HEK293 (cell line): ENCODE results near the gene CCBE1.

ENCODE experiments used
- GFI1B ChIP-seq: fragments of 450-650 bp; formaldehyde crosslinking; IDR thresholded peaks from 2 replicates; pipeline ENCODE4 v1.5.1; 2016; ENCODE audit warnings: missing biosample characterization, missing genetic modification characterization
- HOXD13 ChIP-seq: sonication (generic); formaldehyde crosslinking; IDR thresholded peaks from 2 replicates; pipeline ENCODE4 v1.8.0; 2022; ENCODE audit warnings: missing genetic modification reagents, borderline replicate concordance
- IKZF3 ChIP-seq: fragments of 450-650 bp; IDR thresholded peaks from 2 replicates; pipeline ENCODE4 v1.5.0; 2018; ENCODE audit warnings: missing biosample characterization, mild to moderate bottlenecking, missing genetic modification characterization, moderate library complexity
- MYNN ChIP-seq: fragments of 450-650 bp; formaldehyde crosslinking; IDR thresholded peaks from 2 replicates; pipeline ENCODE4 v1.5.1; 2016; ENCODE audit warnings: missing biosample characterization, missing genetic modification characterization, borderline replicate concordance
- PRDM1 ChIP-seq: fragments of 450-650 bp; formaldehyde crosslinking; IDR thresholded peaks from 2 replicates; pipeline ENCODE4; 2016; ENCODE audit warnings: missing biosample characterization, missing genetic modification characterization
- PRDM4 ChIP-seq: fragments of 450-650 bp; formaldehyde crosslinking; IDR thresholded peaks from 2 replicates; pipeline ENCODE4 v1.5.1; 2017; ENCODE audit warnings: missing biosample characterization, missing genetic modification characterization
- TCF7L2 ChIP-seq: IDR thresholded peaks from 2 replicates; pipeline ENCODE4 v1.6.1; 2011; ENCODE audit warnings: low read depth, mild to moderate bottlenecking, inconsistent platforms, low read length, moderate library complexity, borderline replicate concordance
- TSHZ1 ChIP-seq: fragments of 450-650 bp; formaldehyde crosslinking; IDR thresholded peaks from 2 replicates; pipeline ENCODE4 v1.5.1; 2016; ENCODE audit warnings: missing biosample characterization, missing genetic modification characterization, borderline replicate concordance
- YY1 ChIP-seq: fragments of 450-650 bp; formaldehyde crosslinking; IDR thresholded peaks from 2 replicates; pipeline ENCODE4 v1.5.1; 2018; ENCODE audit warnings: missing biosample characterization, missing genetic modification characterization
- ZBTB44 ChIP-seq: fragments of 450-650 bp; IDR thresholded peaks from 2 replicates; pipeline ENCODE4 v1.5.1; 2018; ENCODE audit warnings: missing biosample characterization, mild to moderate bottlenecking, missing genetic modification characterization
- ZBTB8A ChIP-seq: fragments of 450-650 bp; formaldehyde crosslinking; IDR thresholded peaks from 2 replicates; pipeline ENCODE4 v1.5.1; 2016; ENCODE audit warnings: missing biosample characterization, missing genetic modification characterization
- ZEB2 ChIP-seq: fragments of 450-650 bp; formaldehyde crosslinking; IDR thresholded peaks from 2 replicates; pipeline ENCODE4 v1.5.1; 2016; ENCODE audit warnings: missing biosample characterization, missing genetic modification characterization
- ZFP37 ChIP-seq: fragments of 450-650 bp; formaldehyde crosslinking; IDR thresholded peaks from 2 replicates; pipeline ENCODE4 v1.5.1; 2016; ENCODE audit warnings: missing biosample characterization, missing genetic modification characterization
- ZNF146 ChIP-seq: fragments of 450-650 bp; formaldehyde crosslinking; IDR thresholded peaks from 2 replicates; pipeline ENCODE4 v1.5.1; 2016; ENCODE audit warnings: missing biosample characterization, missing genetic modification characterization
- ZNF2 ChIP-seq: fragments of 450-650 bp; formaldehyde crosslinking; IDR thresholded peaks from 2 replicates; pipeline ENCODE4 v1.5.1; 2016; ENCODE audit warnings: missing biosample characterization, missing genetic modification characterization
- ZNF274 ChIP-seq, 2 experiments: fragments of 200-500 bp in 1 of 2; fragments of 450-650 bp in 1 of 2; sonication (Bioruptor generic) in 1 of 2; formaldehyde crosslinking in 1 of 2; IDR thresholded peaks; 2 replicates each; pipeline versions ENCODE4 v1.5.1 to v1.6.1; 2014 to 2016; ENCODE audit warnings: borderline replicate concordance in 1 of 2, inconsistent platforms in 1 of 2, low read length in 1 of 2, missing biosample characterization in 1 of 2, missing genetic modification characterization in 1 of 2
- ZNF280D ChIP-seq: fragments of 450-650 bp; formaldehyde crosslinking; IDR thresholded peaks from 2 replicates; pipeline ENCODE4 v1.5.1; 2016; ENCODE audit warnings: missing biosample characterization, missing genetic modification characterization
- ZNF311 ChIP-seq: fragments of 450-650 bp; formaldehyde crosslinking; IDR thresholded peaks from 2 replicates; pipeline ENCODE4 v1.5.1; 2017; ENCODE audit warnings: missing biosample characterization, missing genetic modification characterization, borderline replicate concordance
- ZNF324 ChIP-seq: fragments of 450-650 bp; formaldehyde crosslinking; IDR thresholded peaks from 2 replicates; pipeline ENCODE4 v1.5.1; 2016; ENCODE audit warnings: missing biosample characterization, missing genetic modification characterization
- ZNF48 ChIP-seq: fragments of 450-650 bp; formaldehyde crosslinking; IDR thresholded peaks from 2 replicates; pipeline ENCODE4 v1.5.1; 2016; ENCODE audit warnings: missing biosample characterization, missing genetic modification characterization
- ZNF558 ChIP-seq: fragments of 450-650 bp; formaldehyde crosslinking; IDR thresholded peaks from 2 replicates; pipeline ENCODE4 v1.5.1; 2016; ENCODE audit warnings: missing biosample characterization, missing genetic modification characterization
- ZNF560 ChIP-seq: fragments of 450-650 bp; formaldehyde crosslinking; IDR thresholded peaks from 2 replicates; pipeline ENCODE4 v1.5.1; 2017; ENCODE audit warnings: missing biosample characterization, missing genetic modification characterization, borderline replicate concordance
- ZNF561 ChIP-seq: fragments of 450-650 bp; IDR thresholded peaks from 2 replicates; pipeline ENCODE4 v1.5.1; 2018; ENCODE audit warnings: missing biosample characterization, missing genetic modification characterization, borderline replicate concordance
- ZNF629 ChIP-seq: fragments of 450-650 bp; formaldehyde crosslinking; IDR thresholded peaks from 2 replicates; pipeline ENCODE4 v1.5.1; 2017; ENCODE audit warnings: missing biosample characterization, missing genetic modification characterization
- ZNF747 ChIP-seq: fragments of 450-650 bp; formaldehyde crosslinking; IDR thresholded peaks from 2 replicates; pipeline ENCODE4 v1.5.1; 2016; ENCODE audit warnings: missing biosample characterization, missing genetic modification characterization
- ZSCAN4 ChIP-seq: fragments of 450-650 bp; formaldehyde crosslinking; IDR thresholded peaks from 2 replicates; pipeline ENCODE4 v1.5.1; 2017; ENCODE audit warnings: missing biosample characterization, missing genetic modification characterization
- TF ChIP-seq, protein P1 (sequence below): fragments of 450-650 bp; formaldehyde crosslinking; IDR thresholded peaks from 2 replicates; pipeline ENCODE4 v1.5.1; 2016; ENCODE audit warnings: missing biosample characterization, missing genetic modification characterization

CCBE1 gene

DNA sequence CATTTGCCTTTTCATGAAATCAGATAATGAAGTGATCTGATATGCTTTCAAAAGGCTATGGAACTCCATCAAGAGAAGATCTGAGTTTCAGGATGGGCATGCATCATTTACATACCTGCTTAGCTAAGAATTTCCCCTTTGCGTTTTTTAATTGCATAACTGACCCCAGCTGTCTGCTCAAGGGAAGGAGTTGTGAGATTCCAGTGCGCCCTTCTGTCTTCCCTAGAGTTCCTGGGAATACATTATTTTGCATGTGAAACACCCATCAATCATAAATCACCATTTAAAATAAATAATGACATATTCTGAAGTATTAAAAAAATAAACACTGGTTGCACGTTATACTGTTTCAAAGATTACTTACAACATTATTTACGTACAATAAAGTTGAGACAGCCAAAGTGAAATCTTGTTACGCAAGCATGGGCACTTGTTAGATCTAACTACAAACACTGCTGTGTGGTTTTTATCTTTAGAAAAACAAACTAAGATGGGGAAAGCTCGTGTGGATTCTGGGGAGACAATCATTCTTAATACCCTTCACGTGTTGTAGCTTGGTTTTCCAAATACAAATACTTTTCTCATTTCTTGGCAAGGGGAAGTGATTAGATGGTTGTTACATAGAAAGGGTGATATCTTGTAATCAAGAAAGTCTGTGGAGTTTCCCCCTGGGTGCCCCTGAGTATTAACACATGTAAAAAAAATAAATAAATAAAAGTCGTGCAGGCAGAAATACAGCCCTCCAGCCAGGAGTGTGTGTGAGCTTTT is 212.5 kb downstream of the CCBE1 start (continued):
- TF ChIP-seq TSHZ1 (tag by site-specific recombination) (peak; percentile 62; the same call in 1 of the 2 replicates), ZNF274 (IDR thresholded peaks at IDR 0.05; ENCODE audit: low read length) (no peak), ZNF274 (tag by site-specific recombination; IDR thresholded peaks at IDR 0.05; ENCODE audit: borderline replicate concordance) (no peak), ZNF560 (no peak), ZNF561 (no peak), GFI1B (tag by site-specific recombination) (peak; percentile 95), ZNF629 (tag by site-specific recombination) (peak; percentile 94), ZFP37 (no peak), IKZF3 (tag by site-specific recombination) (peak; percentile 75), ZNF2 (tag by site-specific recombination) (peak; percentile 61), YY1 (no peak), ZNF747 (tag by site-specific recombination) (no peak), ZNF324 (tag by site-specific recombination) (peak; percentile 65; the same call in 1 of the 2 replicates), ZEB2 (tag by site-specific recombination) (peak; percentile 96), TCF7L2 (peak; percentile 93), MYNN (tag by site-specific recombination) (no peak), ZNF280D (tag by site-specific recombination) (no peak), ZNF311 (no peak), ZSCAN4 (peak; percentile 43), ZNF146 (tag by site-specific recombination) (peak; percentile 18; the same call in 1 of the 2 replicates), HOXD13 (CRISPR knock-in tag) (no peak), PRDM4 (tag by site-specific recombination) (peak; percentile 92), ZBTB44 (tag by site-specific recombination) (peak; percentile 60; the same call in 1 of the 2 replicates), ZNF558 (tag by site-specific recombination) (peak; percentile 55), ZBTB8A (tag by site-specific recombination) (peak; percentile 29), ZNF48 (no peak), PRDM1 (no peak)
- TF ChIP-seq, protein P1, sequence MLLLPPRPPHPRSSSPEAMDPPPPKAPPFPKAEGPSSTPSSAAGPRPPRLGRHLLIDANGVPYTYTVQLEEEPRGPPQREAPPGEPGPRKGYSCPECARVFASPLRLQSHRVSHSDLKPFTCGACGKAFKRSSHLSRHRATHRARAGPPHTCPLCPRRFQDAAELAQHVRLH (tag by site-specific recombination) = peak; percentile 85
